ENCODE data around the gene SMPD4.
"Not testable (repeated sequence)": the region's sequence is repeated elsewhere in the genome, so short reads cannot be mapped to it uniquely, and the experiment has no call there.

Gene SMPD4

GRCh38 chr2:130181325-130181879 lies at the start of gene SMPD4:
Gene SMPD4, minus strand, starts transcription at chr2:130181602. Its CDS starts 5,010 bp downstream, at chr2:130176592.
- peak; percentile 89 for DNase-seq

DNA sequence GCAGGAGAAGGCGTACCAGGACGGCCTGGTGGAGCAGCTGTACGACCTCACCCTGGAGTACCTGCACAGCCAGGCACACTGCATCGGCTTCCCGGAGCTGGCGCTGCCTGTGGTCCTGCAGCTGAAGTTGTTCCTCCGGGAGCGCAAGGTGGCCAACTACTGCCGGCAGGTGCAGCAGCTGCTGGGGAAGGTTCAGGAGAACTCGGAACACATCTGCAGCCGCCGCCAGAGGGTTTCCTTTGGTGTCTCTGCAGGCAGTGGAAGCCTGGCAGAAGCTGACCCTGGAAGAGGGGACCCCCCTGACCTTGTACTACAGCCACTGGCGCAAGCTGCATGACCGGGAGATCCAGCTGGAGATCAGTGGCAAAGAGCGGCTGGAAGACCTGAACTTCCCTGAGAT lies 49.5 kb upstream of the SMPD4 start:
- DNase-seq: not testable (repeated sequence)

GRCh38 chr2:130230376-130230775 lies 49.0 kb upstream of the SMPD4 start:
- not testable (repeated sequence) for DNase-seq

DNA sequence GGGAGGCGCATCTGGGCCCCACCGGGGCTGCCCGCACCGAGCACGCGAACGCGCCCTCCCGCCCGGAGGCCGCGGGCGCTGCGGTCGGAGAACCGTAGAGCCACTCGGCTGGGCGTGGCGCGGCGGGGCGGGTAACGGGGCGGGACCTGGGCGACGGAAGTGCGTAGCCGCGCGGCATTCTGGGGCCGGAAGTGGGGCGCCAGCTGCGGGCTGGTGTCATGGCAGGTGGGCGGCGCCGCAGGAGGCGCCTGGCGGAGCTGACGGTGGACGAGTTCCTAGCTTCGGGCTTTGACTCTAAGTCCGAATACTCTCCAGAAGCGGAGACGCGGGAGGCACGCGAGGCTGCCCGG lies 47.7 kb upstream of the SMPD4 start:
- DNase-seq: not testable (repeated sequence)

DNA sequence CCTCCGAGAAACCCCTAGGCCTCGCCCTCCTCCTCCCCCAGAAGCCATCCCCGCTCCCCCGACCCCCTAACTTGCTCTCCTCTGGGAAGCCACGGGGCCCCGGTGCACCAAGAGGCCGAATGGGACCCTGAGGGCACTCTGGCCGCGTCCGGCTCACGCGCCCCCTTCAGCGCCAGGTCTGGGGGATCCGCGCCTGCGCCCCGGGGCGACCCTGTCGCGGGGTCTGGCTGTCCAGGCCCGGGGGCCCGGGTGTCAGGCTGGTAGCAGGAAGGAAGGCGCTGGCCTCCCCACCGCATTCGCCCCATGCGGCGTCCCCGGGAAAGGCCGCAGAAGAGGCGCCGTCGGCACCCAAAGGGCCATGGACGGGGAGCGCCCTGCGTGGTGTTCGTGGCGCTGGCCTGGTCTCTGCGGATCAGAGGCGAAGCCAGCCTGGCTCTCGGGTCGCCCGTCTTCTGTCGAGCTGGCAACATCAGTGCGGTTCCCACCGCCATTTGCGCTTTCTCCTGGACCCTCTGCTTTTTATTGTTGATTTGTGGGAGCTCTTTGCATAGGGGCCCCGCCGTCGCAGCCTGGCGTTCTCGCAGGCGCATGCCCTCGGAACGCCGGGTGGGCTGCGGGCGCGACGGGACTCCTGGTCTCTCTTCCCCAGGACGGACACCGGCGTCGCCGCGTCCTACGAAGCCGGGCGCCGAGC lies 47.2 kb upstream of the SMPD4 start:
- not testable (repeated sequence) for DNase-seq

DNA sequence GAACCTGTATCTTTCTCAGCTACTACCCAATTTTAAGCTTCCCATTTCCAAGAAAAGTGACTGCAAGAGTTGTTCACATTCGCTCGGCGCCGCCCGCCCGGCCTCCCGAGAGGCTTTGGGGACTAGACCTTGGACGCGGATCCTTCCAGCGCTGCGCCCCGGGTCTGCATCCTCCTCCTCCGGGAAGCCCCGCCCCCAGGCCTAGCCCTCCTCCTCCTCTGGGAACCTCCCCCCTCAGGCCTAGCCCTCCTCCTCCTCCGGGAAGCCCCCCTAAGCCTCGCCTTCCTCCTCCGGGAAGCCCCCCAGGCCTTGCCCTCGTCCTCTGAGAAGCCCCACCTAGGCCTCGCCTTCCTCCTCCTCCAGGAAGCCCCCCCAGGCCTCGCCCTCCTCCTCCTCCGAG lies 46.6 kb upstream of the SMPD4 start:
- not testable (repeated sequence) for DNase-seq

- DNase-seq: not testable (repeated sequence)
Observed at GRCh38 chr2:130222523-130222922, 41.1 kb upstream of the SMPD4 start.

- not testable (repeated sequence) for DNase-seq
Observed at GRCh38 chr2:130220505-130220904, 39.1 kb upstream of the SMPD4 start.

DNA sequence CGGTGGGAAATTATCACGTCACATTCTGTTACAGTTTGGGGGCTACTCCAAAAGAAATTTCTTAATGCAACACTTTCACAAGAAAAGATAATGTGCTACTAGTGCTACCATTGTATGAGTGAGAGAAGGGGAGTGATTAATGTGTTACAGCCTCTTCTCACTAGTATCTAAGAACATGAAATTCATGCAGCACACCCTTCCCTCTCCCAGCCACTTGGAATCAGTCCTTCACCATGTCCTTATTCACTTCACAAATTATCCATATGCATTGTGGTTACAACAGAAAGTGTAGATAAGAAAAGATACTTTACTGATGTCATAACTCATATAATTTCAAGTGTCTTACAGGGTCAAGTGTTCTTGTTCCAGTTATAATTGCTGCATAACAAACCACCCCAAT lies 37.7 kb upstream of the SMPD4 start:
- DNase-seq: not testable (repeated sequence)

DNA sequence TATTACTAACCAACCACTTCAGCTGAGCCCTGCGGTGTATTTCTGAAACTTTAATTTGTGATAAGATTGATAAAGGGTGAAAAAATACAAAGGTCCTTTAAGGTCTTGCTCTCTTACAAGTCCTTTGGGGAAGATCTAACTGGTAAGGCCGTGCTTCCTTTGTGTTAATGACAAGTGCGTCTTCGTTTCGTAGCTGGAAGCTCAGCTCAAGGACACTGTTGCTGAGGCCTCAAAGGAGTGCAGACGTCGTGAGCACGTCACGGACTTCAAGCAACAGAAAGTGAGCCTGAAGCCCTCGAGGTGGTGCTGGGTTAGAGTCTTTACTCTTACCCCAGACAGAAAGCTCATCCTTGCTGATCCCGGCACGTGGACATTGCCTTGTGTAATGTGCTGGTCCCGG lies 25.6 kb upstream of the SMPD4 start:
- DNase-seq: not testable (repeated sequence)

GRCh38 chr2:130203150-130203549 lies 21.7 kb upstream of the SMPD4 start:
- not testable (repeated sequence) for DNase-seq

DNA sequence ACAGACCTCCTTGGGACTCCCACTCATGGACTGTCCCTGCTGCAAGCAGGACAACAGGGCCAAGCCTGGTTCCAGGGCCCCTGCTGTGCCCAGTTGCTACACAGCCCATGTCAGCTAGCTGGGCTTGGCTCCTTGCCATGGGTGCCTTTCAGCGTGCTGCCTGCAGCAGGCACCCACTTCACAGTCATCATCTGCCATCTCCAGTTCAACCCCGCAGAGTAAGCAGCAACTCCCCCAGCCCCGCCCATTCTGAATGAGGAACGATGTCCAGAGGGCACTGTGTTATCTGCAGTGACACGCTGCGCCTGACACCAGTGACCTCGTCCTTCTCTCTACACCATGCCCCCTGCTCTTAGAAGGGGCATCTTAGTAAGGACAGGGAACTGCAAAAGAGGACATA lies 21.1 kb upstream of the SMPD4 start:
- not testable (repeated sequence) for DNase-seq

DNA sequence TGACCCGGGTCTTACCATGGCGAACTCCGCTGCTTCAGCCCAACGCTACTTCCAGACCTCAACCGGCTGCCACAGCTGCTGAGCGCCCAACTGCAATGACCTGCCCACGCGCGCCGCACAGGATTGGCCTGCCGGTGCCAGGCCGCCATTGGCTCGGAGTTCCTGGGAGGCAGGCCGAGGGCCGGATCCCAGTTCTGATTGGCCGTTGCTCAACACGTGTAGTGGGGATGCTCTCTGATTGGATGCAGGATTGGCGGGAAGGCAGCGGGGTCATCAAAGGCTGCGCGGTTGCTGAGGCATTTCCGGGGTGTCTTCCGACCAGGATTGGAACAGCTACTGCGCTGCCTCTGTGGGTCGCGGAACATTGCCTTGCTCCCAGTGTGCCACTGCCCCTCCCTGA lies 16.9 kb upstream of the SMPD4 start, which contains the start of gene TUBA3E:
TUBA3E (minus strand) TSS at position 97 of the 400 bp plus-strand sequence; CDS start at position 18, 79 bp downstream.
- DNase-seq: no peak

DNA sequence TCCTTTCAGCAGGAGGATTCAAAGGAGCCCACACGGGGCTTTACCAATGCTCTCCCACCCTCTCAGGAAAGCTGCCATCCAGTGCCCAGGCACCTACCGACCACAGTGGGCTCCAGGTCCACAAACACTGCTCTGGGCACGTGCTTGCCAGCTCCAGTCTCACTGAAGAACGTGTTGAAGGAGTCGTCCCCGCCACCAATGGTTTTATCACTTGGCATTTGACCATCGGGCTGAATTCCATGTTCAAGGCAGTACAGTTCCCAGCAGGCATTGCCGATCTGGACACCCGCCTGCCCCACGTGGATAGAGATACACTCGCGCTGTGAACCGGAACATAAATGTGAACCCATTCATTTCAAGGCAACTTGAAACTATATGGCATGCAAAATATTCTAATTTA lies 14.7 kb upstream of the SMPD4 start:
- DNase-seq: not testable (repeated sequence)

GRCh38 chr2:130195089-130195635 lies 13.8 kb upstream of the SMPD4 start:
- DNase-seq: not testable (repeated sequence)

GRCh38 chr2:130193824-130194223 lies 12.4 kb upstream of the SMPD4 start:
- DNase-seq: not testable (repeated sequence)

- DNase-seq: not testable (repeated sequence)
Observed at GRCh38 chr2:130192451-130192850, 11.0 kb upstream of the SMPD4 start.

GRCh38 chr2:130191319-130191718 lies 9.9 kb upstream of the SMPD4 start:
- DNase-seq: not testable (repeated sequence)

GRCh38 chr2:130190237-130190636 lies 8.8 kb upstream of the SMPD4 start:
- DNase-seq: no peak

DNA sequence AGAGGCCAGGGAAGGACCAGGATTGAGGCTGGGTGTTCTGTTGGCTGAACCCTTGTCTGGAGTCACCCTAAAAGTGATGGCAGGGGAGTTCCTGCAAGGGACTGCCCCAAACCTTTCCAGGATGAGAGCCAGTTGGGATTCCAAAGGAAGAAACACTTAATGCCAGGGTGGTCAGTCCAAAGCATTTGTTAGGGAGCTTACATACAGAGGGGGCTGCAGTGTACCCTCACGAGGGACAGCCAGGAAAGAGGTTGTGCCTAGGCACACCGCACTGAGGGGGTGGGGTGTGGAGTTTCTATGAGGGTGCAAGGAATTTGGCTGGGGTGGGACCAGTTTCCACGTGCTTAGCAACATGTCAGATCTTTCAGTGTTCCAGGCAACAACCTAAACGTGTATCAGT lies 7.6 kb upstream of the SMPD4 start:
- DNase-seq: not testable (repeated sequence)

DNA sequence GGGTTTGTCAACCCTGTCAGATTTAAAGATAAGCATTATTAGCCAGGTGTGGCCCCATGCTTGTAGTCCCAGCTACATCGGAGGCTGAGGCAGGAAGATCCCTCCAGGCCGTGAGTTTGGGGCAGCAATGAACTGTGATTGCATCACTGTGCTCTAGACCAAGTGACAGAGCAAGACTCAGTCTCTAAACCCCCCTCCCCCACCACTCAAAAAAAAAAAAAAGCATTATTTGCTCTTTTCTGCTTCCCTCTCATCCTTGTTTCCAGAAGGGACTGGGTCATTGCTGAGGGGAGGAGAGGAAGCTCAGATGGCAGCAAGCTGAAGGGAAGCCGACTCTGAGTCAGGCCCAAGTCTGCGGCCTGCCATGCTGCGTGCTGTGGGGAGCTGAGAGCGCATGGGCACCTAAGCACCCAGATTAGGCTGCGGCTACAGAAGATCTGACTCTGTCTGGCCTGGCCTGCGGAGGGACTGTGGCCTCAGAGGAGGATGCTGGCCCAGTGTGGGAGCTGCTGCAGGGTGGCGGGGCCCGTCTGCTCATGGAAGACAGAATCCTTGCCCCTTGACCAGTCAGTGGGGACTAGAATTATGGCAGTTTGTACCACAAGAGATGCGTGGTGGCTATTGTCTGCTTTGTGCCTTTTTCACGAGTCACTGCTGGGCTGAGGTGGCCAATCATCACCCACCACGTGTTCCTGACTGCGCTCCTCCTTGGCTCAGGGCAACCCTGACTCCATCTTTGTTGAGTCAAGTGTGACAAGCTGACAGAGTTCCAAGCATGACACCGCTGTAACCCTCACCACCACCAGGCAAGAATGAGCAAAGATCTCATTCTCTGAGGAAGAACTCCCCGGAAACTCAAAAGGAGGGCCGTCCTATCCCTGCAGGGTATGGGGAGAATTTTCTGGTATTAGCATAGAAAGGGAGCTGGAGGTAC lies 6.7 kb upstream of the SMPD4 start:
- not testable (repeated sequence) for DNase-seq

DNA sequence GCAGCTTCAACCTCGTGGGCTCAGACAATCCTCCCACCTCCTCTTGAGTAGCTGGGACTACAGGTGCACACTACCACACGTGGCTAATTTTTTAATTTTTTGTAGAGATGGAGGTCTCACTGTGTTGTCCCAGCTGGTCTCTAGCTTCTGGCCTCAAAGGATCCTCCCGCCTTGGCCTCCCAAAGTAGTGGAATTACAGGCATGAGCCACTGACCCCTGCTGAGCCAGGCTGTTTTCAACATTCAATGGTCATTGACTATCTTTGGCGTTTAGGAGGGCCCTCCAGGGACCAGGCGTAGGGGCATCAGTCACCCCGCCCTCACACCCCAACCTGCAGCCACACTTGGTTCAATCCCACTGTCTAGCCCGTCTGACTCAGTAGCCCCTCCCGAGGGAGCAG lies 5.9 kb upstream of the SMPD4 start:
- no peak for DNase-seq

DNA sequence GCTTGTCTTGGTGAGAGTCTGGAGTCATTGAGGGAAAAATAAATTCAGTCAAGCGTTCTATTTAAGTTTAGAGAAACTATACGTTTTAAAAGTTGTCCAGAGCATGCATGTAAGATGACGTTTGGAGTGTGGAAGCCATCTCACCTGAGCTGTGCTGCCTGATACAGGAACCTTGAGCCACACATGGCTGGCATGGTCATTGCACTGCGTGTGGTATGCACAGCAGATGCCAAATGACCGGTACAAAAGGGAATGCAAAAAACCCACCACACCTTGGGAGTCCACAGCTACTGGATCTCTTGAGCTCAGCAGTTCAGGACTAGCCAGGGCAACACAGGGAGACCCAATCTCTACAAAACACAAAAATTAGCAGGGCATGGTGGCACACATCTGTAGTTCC lies 5.0 kb upstream of the SMPD4 start:
- no peak for DNase-seq

Data from NCI-H1105 treated with DMSO at 0.1 percent for 48 hours (cell line).